Measurements from ENCODE around the gene ANAPC10.

Gene ANAPC10

GRCh38 chr4:145076469-145076855, 21.5 kb downstream of the ANAPC10 start:
- peaks cover 30% of the 10 kb centered on the region for H3K79me2 ChIP-seq (ENCODE audit: low read length)
- no peak for DNase-seq
- no peak overlapping the region for H3K9ac ChIP-seq (ENCODE audit: low read length)
- H3K4me2 ChIP-seq (ENCODE audit: low read depth, low read length) = no peak overlapping the region
- no peak overlapping the region for H2AFZ ChIP-seq (ENCODE audit: low read length)
- TF ChIP-seq CTCF (IDR thresholded peaks at IDR 0.05; ENCODE audit: low read length) (no peak), EZH2phosphoT487 (IDR thresholded peaks at IDR 0.05; ENCODE audit: low read length) (no peak), EZH2 (optimal IDR thresholded peaks at IDR 0.05; ENCODE audit: low read depth, low read length) (no peak)
- H3K4me1 ChIP-seq (ENCODE audit: low read length) = no peaks in the 10 kb centered on the region
- H3K9me2 ChIP-seq (replicated peaks; ENCODE audit: insufficient read depth, low read length) = no peaks in the 10 kb centered on the region
- H3K9me3 ChIP-seq (replicated peaks; ENCODE audit: insufficient read depth, low read length) = no peaks in the 10 kb centered on the region
- H3K36me3 ChIP-seq (replicated peaks; ENCODE audit: insufficient read depth, low read length) = 0 out of 2 replicates have a peak, but pooled peaks cover 4% of the 10 kb centered on the region
- H3K27ac ChIP-seq (ENCODE audit: low read length) = no peak overlapping the region
- no peak overlapping the region for H3K4me3 ChIP-seq (ENCODE audit: low read length)
- no peaks in the 10 kb centered on the region for H4K20me1 ChIP-seq (ENCODE audit: insufficient read depth, low read length)
- H3F3A ChIP-seq (ENCODE audit: insufficient read depth, low read length) = no peaks in the 10 kb centered on the region
- H3K27me3 ChIP-seq (replicated peaks; ENCODE audit: insufficient read depth, low read length) = no peaks in the 10 kb centered on the region

- no peaks in the 10 kb centered on the region for H4K20me1 ChIP-seq (ENCODE audit: insufficient read depth, low read length)
- H3K9ac ChIP-seq (ENCODE audit: low read length) = no peak overlapping the region
- no peak overlapping the region for H3K4me2 ChIP-seq (ENCODE audit: low read depth, low read length)
- peaks cover 30% of the 10 kb centered on the region for H3K79me2 ChIP-seq (ENCODE audit: low read length)
- DNase-seq = no peak
- H3K4me3 ChIP-seq (ENCODE audit: low read length) = no peak overlapping the region
- H3K9me3 ChIP-seq (replicated peaks; ENCODE audit: insufficient read depth, low read length) = no peaks in the 10 kb centered on the region
- no peaks in the 10 kb centered on the region for H3K27me3 ChIP-seq (replicated peaks; ENCODE audit: insufficient read depth, low read length)
- TF ChIP-seq CTCF (IDR thresholded peaks at IDR 0.05; ENCODE audit: low read length) = no peak
- no peak for TF ChIP-seq EZH2phosphoT487 (IDR thresholded peaks at IDR 0.05; ENCODE audit: low read length)
- no peak for TF ChIP-seq EZH2 (optimal IDR thresholded peaks at IDR 0.05; ENCODE audit: low read depth, low read length)
- 0 out of 2 replicates have a peak, but pooled peaks cover 4% of the 10 kb centered on the region for H3K36me3 ChIP-seq (replicated peaks; ENCODE audit: insufficient read depth, low read length)
- H3K4me1 ChIP-seq (ENCODE audit: low read length) = no peaks in the 10 kb centered on the region
- H3F3A ChIP-seq (ENCODE audit: insufficient read depth, low read length) = no peaks in the 10 kb centered on the region
- no peaks in the 10 kb centered on the region for H3K9me2 ChIP-seq (replicated peaks; ENCODE audit: insufficient read depth, low read length)
- no peak overlapping the region for H3K27ac ChIP-seq (ENCODE audit: low read length)
- no peak overlapping the region for H2AFZ ChIP-seq (ENCODE audit: low read length)
Measured at GRCh38 chr4:145075742-145076468, 22.1 kb downstream of the ANAPC10 start.

- Histone ChIP-seq H3K9me3 (replicated peaks; ENCODE audit: insufficient read depth, low read length) (no peaks in the 10 kb centered on the region), H3K4me3 (ENCODE audit: low read length) (no peak overlapping the region), H3K9me2 (replicated peaks; ENCODE audit: insufficient read depth, low read length) (no peaks in the 10 kb centered on the region), H3K9ac (ENCODE audit: low read length) (no peak overlapping the region), H3K79me2 (ENCODE audit: low read length) (peaks cover 13% of the 10 kb centered on the region), H3K27ac (ENCODE audit: low read length) (no peak overlapping the region), H3K27me3 (replicated peaks; ENCODE audit: insufficient read depth, low read length) (no peaks in the 10 kb centered on the region), H3K4me2 (ENCODE audit: low read depth, low read length) (no peak overlapping the region), H2AFZ (ENCODE audit: low read length) (no peak overlapping the region), H3F3A (ENCODE audit: insufficient read depth, low read length) (no peaks in the 10 kb centered on the region), H3K4me1 (ENCODE audit: low read length) (no peaks in the 10 kb centered on the region), H3K36me3 (replicated peaks; ENCODE audit: insufficient read depth, low read length) (0 out of 2 replicates have a peak, but pooled peaks cover 3% of the 10 kb centered on the region), H4K20me1 (ENCODE audit: insufficient read depth, low read length) (no peaks in the 10 kb centered on the region)
- DNase-seq = no peak
- TF ChIP-seq EZH2phosphoT487 (IDR thresholded peaks at IDR 0.05; ENCODE audit: low read length) (no peak), EZH2 (optimal IDR thresholded peaks at IDR 0.05; ENCODE audit: low read depth, low read length) (no peak), CTCF (IDR thresholded peaks at IDR 0.05; ENCODE audit: low read length) (no peak)
Measured at GRCh38 chr4:145071560-145071959, 26.4 kb downstream of the ANAPC10 start.
